HG03442 (cell line): ENCODE results near the gene LDHAL6B.

Experiments
- ATAC-seq: cut with Tn5 transposase; IDR thresholded peaks from one replicate; pipeline ENCODE4 v1.9.1; 2021; ENCODE audit warnings: mild to moderate bottlenecking, moderate library complexity; ENCODE audit not compliant: unreplicated experiment

Gene LDHAL6B

DNA sequence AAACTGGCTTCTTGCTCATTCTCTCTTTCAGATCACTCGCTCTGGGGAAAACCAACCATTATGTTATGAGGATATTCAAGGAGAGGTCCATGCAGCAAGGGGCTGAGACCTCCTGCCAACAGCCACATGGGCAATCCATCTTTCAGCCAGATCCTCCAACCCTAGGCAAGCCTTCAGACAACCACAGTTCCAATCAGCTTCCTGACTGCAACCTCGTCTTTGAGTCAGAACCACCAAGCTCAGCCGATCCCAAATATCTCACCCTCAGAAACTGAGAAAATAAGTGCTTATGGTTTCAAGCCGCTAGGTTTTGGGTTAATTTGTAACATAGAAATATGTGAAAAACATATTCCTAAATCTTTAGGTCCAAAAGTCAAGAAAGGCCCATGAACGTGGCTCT is 10.3 kb downstream of the LDHAL6B start:
- no peak for ATAC-seq

DNA sequence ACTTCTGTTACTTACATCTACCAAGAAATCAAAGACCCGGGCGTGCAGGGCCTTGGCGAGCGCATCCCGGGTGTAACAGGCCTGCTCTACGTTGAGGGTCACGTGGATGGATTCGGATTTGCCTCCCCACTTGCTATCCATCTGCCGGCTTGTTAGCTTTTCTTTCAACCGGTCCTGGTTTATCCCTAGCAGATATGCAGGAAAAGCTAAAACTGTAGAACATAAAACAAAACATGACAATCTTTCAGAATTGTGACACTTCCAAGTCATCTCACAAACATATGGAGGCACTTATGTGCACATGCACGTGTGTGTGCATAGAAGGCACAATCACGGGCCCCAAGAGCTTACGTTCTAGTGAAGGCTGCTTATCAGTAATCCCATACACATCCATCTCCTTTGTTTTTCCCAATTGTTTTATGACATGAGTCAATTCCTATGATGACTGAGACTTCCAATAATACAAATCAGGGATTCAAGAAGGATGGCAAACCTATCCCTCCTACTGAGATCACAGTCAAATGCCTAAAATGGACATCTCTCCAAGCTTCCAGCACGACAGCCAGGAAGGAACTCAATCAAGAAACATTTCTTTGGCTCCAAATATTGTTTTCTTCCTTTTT is 11.3 kb downstream of the LDHAL6B start:
- no peak for ATAC-seq

DNA sequence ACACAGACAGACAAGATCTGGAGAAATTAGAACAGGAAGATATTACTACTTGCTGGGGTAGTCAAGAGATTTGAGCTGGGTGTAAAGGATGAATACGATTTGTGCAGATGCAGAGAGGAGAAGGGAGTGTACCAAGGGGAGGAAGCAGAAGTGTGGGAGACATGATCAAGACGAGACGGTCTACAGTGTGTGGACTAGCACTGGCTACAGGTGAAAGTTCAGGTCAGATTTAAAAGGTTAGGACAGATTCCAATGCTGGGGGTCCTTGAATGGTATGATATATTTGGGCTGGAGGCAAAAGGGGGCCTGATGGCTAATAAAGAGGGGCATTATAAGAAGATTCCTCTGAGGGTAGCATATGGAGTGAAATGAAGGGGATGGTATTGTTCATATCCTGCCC is 12.1 kb downstream of the LDHAL6B start:
- no peak for ATAC-seq

DNA sequence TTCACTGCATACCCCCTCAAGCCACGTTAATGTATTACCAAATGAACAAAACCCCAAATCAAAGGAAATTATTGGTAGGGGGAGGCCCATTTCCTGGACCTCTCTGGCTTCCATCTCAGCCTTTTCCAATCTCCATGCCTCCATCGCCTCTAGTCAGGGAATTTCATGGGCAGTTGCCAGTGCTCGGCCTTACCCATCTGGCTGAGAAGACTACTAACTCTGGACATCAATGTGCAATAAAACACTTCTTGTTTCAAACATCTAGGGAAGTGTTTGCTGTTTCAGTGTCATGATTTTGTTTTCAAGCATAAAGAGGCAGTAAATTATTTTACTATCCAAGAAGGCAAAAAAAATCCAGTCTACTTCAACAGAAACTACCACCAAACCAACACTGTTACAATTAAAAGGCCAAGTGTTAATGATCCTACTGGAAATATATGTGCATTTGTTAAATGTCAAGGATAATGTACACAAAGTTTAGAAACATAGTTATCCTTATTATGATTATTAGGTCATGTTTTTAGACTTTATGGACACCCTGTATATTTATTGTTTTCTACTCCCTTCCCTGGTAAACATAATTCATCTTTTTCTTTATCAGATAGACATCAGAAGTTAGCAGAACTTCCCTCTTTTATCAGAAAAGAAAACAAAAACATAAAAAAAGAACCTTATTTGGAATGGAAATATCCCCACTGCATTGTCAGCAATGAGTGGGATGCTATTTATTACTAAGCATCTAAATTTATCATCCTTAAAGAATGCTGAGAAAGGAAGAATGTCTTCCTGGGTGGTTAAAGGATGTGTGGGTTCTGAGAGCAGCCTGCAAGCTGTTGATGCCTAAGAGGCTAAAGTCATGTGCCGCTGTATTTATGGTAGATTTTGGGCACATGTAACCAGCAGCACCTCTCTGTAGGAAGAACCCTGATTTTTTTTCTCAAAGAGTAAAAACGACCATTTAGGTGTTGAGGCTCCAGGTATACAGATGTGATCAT is 15.2 kb downstream of the LDHAL6B start:
- ATAC-seq, result no peak

DNA sequence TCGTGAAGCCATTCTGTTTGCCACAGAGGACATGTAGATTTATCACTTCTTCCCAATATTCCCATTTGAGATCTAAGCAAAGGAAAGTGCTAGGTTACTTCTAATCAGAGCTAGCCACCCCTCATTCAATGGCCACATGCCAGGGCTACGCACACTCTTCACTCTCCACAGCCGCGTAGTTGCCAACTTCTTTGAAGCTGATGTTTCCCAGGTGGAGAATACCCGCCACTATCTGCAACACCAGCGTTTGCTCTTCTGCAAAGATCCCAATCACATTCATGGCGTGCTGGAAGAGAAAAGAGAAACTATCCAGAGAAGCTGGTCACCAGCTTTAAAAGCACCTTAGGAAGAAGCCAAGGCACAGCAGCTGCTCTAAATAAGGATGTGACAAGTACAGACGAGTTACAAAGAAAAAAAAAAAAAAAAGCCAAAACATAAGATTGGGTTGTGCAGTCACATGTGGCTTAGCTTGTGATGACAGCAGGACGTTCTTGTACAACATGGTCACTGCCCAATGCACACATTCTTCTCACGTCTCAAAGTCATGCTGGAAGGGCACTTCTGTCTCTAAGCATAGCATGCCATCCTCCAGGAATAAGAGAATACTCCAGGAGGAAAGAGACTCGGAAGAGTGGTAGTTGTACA is 16.4 kb downstream of the LDHAL6B start:
- ATAC-seq, result no peak

DNA sequence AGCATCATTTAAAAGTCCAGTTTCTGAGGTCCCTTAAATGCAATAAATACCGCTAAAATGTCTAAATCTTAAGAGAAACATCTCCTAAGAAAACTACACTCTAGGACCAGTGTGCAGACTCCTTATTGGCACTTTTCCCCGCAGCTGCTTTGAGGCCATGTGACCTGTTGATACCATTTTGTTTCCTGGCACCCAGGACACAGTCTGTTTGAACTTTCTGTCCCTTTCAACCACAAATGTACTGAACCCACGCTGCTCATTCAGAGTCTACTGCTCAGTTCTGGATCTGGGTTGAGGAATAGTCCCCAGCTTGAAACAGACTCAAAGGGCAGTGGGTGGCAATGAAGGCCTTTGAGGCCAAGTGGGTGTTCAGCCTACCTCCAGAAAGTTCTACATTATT is 17.1 kb downstream of the LDHAL6B start:
- ATAC-seq, result no peak

DNA sequence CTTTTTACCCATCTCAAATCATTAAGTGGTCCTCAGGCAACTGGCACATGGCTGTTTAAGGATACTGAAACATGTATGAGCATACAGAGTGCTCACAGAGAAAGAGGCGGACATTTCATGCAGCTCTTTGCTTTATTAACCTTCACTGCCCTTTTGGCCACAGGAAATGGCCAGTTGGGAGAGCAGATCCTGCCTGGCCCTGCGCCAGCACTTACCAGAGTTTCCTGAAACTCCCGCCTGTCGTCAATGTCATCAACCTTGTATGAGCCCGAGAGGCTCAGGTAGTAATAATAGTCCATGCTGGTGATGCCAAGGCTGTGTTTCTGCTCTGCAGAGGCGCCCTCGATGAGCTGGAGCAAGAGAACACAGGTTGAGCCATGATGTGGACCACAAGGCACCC is 17.8 kb downstream of the LDHAL6B start:
- ATAC-seq, result no peak

DNA sequence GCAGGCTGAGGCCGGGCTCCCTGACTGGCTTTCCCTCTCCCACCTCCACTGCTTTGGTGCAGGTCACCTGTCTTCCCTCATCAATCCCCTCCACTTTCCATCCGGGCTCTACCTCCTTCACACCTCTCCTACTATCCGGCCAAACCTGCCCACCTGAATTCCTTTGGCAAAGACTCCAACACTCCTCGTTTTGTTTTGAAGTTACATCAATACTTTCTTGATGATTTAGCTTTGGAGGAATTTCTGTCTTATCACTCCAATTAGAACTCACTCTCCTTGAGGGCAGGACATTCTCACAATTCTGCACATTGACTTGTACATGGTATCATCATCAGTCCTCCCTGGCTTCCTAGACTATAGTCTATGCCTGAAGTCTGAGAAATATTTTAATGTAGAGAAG is 20.4 kb downstream of the LDHAL6B start:
- no peak for ATAC-seq

DNA sequence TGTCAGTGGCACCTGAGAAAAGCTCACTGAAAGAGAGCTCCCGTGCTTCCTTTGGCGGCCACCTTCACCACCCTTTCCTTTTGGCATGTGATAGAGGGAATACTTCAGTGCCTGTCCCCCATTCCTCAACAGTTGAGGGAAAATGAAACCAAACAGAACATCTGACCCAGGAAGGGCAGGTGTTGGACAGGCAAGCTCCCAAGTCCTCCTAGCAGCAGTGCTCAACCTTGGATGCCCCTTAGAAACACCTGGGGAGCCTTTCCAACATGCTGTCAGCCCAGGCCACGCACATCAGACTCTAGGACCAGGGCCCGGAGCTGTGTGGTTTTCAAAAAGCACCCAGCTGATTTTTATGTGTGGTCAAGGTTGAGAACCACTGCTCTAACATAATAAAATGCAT is 22.4 kb downstream of the LDHAL6B start:
- no peak for ATAC-seq

DNA sequence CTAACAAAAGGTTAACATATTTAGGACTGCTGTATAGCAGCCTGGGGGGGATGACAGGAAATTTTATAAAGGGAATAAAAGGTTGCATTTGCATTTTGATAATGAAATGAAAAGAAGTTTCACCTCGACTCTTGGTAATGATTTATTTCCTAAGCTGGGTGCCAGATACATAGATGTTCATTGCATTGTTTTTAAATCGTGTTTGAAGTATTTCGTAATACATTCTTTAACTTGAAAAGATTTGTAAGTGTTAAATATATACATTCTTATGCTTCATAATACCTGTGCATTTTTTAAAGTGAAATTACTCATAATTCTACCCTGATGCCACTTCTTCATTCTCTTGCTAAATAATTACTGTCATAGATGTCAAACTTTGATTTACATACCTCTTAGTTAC is 22.8 kb downstream of the LDHAL6B start:
- no peak for ATAC-seq

DNA sequence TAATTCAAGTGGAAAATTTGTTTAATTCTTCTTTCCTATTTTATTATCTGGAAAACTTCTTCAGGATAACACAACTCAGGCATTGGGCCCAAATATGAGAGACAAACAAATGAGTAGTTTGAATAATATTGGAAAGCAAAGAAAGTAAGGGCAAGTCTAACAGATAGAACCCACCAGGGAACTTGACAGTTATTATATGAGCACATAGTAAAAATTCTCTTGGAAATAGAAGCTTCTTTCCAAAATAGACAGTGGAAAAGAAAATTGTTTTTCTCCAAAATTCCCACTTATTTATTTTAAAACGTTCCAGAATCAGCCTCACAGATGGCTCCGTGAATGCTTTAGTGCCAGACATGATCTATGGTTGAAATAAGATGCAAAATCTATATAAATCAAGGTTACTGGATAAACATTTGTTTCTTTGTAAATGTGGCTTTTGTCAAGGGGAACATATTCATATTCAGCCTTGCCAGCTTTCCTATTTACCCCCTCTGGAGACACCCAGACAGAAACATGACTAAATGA is 23.9 kb downstream of the LDHAL6B start:
- ATAC-seq, result no peak

DNA sequence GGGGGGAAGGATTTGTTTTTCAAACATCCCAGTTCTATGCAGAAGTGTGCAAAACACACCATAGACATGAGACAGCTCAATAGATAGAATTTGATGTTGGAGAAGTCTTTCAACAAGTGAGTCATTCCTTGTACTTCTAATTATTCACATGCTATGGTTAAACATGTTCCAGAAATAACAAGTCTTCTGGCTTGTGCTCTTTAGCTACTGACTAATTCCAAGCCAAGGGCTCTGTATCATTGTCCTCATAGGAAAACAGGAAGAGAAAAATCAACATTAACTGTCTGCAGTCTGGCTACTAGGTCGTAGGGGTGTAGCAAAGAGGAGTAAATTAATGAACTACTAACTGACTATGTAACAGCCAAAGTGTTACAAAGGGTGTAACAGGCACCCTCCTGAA is 25.8 kb downstream of the LDHAL6B start:
- no peak for ATAC-seq

DNA sequence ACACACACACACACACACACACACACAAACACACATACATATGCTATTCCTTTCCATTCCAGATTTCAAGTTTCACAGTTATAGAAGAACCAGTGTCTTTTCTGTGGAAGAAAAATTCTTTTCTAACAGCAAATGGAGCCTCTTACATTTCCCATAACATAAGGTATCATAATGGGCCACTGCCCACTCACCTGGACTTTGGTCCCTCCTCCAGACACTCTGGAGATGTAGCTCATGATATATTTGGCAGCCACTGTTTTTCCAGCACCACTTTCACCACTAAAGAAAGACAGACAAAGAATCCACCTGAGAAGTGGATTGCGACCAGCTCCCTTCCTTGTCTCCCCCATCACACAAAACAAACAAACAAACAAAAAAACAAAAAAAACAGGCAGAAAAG is 29.8 kb downstream of the LDHAL6B start:
- no peak for ATAC-seq

DNA sequence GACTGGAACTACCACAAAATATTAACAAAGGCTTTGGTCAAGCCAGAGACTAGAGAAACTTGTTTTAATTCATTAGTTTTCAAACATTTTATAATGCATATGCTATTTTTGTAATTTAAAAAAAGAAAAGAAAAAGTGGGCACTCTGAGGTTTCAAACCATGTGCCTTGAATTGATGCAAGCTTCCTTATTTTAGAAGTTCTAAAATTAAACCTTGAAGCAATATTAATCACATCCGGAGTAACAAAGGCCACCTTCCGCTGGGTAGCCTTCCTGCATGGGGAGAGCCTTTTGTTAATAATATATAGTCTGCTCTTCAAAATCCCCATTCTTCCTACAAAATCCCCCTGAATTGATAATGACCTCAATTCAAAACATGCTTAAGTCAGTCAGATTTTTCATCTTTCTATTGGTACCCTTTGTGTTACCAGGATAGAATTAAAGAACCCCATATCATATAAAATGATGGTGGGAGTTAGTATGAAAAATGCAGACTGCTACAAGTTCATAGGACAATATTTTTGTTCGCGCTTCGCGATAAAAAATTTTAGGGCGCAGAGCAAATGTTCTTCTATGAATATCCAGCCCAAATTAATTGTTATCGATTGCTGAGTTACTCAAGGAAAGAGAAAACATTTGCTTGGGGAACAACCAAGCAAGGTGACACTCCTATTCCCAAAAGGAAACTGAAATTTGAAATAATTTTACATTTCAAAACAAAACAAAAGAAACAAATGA is 30.6 kb downstream of the LDHAL6B start:
- ATAC-seq, result peak; percentile 66

DNA sequence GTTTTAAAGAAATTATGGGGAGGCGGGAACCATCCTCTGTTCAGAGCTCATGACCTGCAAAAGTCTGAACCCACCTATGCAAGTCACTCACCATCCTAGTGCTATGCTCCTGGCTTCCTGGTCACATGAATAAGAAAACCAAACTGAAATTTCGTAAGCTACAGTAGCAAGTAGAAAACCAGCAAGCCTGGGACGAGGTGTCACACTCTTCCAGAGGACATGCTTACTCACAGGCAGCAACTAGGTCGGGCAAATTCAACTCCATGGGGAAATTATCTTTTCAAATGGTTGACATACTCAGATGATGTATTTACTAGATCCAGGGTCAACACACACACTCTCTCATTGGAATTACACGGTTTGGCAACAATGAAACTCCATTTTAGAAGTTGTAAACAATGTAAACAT is 31.3 kb downstream of the LDHAL6B start:
- peak; percentile 52 for ATAC-seq

DNA sequence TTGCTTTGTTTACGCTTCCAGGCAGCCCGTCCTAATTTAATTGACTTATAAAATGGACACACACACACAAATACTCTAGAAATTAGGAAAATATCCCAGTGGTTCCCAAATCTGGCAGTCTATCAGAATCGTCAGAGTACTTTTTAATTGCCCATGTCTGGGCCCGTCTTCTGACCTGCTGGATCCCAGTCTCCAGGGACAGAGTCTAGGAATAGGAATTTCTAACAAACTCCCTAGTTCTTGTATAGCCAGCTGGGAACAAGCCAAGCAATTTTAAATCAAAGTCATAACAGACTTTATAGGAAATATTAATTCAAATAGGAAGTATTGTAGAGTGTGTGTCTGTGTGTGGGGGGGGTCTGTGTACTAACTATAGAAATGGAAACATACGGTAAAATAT is 33.4 kb downstream of the LDHAL6B start:
- ATAC-seq, result no peak

DNA sequence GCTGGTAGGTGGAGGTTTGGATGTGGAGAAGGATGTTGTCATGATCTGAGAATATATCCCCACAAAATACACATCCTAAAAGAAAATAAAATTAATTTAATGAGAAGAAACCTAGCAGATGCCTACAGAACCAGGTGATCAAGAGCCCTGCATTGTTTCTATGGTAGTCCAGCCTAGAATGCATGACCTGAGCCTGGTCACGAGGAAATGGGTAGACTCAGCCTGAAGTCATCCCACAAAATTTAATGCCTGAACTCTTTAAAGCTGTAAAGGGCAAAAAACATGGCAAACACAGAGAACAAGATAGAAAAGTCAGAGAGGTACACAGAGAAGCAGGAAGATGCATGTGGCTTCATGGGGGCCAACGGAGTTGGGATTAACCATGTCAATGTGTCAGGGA is 36.0 kb downstream of the LDHAL6B start:
- no peak for ATAC-seq

DNA sequence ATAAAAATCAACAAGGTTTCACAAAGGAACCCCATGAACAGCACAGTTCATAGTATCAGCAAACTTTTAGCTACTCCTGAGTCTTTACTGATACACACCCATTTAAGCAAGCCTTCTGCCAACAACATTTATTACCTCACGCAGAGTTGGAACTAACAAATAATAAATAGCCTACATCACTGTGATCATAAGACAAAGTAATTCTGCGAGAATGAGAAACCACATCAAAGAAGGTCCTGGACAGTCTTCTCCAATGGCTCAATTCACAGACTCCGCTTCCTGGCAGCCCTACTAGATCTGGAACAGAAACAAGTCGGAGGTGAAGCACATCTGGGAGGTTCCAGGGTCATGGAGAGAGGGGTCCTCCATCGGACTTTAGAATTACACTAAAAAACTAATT is 37.0 kb downstream of the LDHAL6B start:
- ATAC-seq, result no peak

DNA sequence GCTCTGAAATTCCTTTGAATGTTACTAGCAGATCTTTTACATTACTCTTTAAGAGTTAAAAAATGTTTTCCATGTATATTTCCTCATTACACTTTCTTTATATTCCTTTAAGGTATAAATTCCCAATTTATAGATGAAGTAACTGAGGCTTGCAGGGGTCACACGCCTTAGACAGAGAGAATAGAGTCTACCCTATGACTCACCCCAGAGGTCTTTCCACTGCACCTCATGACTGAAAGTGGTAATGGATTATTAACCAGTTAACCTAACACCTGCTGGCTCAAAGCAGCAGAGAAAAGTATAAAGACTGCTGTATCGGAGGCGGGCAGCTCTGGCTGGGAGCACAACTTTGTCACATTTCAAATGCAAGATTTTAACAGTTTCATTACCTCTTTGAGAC is 37.7 kb downstream of the LDHAL6B start:
- ATAC-seq, result peak; percentile 87

DNA sequence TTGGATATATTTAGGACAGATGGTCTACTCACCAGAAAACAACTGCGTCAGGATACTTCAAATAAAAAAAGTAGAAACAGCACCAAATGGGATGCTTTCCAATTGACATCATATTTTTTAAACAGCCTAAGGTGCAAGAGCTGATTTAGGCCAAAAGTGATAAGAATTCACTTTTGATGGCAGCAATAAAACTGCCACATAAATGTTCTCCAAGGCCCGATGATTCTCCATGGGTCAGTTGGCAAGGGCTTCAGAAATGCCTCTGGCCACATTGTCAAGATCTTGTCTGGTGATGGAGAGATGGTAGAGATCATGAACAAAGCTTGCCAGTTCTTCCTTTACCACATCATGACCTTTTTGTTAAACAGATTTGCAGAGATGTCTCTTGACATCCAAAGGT is 38.9 kb downstream of the LDHAL6B start:
- ATAC-seq, result no peak

DNA sequence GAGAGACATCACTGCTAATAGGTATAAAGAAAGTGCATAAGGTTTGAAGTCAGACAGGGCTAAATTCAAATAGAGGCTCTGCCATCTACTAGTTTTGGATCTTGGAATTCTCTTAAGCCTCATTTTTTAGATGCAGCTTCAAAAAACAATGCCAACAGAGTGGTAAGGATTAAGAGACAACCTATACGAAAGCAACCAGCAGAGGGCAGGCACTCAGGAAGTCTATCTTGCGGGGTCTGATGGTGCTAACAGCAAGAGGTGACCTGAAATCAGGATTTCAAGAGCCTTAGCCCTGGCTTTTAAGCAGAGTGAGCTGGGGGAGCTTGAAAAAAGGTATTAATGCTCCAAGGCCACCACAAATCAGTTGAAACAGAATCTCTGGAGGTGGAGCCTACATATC is 40.7 kb downstream of the LDHAL6B start:
- ATAC-seq, result no peak
